GM12875 (cell line): Measurements from ENCODE around the gene C9orf78.

Experiments used
- H3K4me3 ChIP-seq: one replicate; pipeline ENCODE4 v1.5.1; 2011; ENCODE audit warnings: low read depth, low read length, control low read depth
- CTCF ChIP-seq: IDR thresholded peaks from 2 replicates; pipeline ENCODE4 v1.5.1; 2011; ENCODE audit warnings: low read depth, mild to moderate bottlenecking, control low read depth, inconsistent platforms, low read length, moderate library complexity, borderline replicate concordance; ENCODE audit not compliant: insufficient read depth

Gene C9orf78

GRCh38 chr9:129873563-129874190 is 38.6 kb upstream of the C9orf78 start:
- TF ChIP-seq CTCF = no peak
- H3K4me3 ChIP-seq = no peak overlapping the region

- H3K4me3 ChIP-seq = no peak overlapping the region
- TF ChIP-seq CTCF = no peak
Observed at GRCh38 chr9:129871046-129871445, 36.0 kb upstream of the C9orf78 start.

- no peak for TF ChIP-seq CTCF
- no peak overlapping the region for H3K4me3 ChIP-seq
Observed at GRCh38 chr9:129869585-129870501, 34.8 kb upstream of the C9orf78 start.

- no peak for TF ChIP-seq CTCF
Observed at GRCh38 chr9:129868872-129869486, 33.9 kb upstream of the C9orf78 start.

GRCh38 chr9:129868023-129868871 is 33.2 kb upstream of the C9orf78 start:
- H3K4me3 ChIP-seq = no peak overlapping the region
- TF ChIP-seq CTCF = no peak

More at GRCh38 chr9:129868872-129869486, 33.9 kb upstream of the C9orf78 start:
- H3K4me3 ChIP-seq = no peak overlapping the region

- H3K4me3 ChIP-seq = no peak overlapping the region
- 0 out of 2 replicates have a peak, but pooled peaks have one; percentile 10 for TF ChIP-seq CTCF
Observed at GRCh38 chr9:129867136-129868022, 32.3 kb upstream of the C9orf78 start.
